Astrocyte of the spinal cord (primary cell): Measurements from ENCODE around the gene HEPH.
"Not testable (repeated sequence)": the region's sequence is repeated elsewhere in the genome, so short reads cannot be mapped to it uniquely, and the experiment has no call there.

ENCODE experiments used
- DNase-seq: peaks from one replicate; pipeline ENCODE4 v3.0.0; 2011; ENCODE audit warnings: low read depth, low spot score
- H3K4me3 ChIP-seq: 2 replicates; pipeline ENCODE4 v1.5.1; 2011; ENCODE audit warnings: low read depth, mild to moderate bottlenecking, low read length, moderate library complexity
- in situ Hi-C: cut with HindIII; loops from 2 replicates; pipeline ENCODE4 v1.10.0; 2017; ENCODE audit warnings: low sequenced_read_pairs
- TF ChIP-seq, protein P1 (sequence below): IDR thresholded peaks from 2 replicates; pipeline ENCODE4 v1.5.1; 2012; ENCODE audit warnings: low read depth, mild to moderate bottlenecking, low read length, inconsistent platforms

The HEPH gene

GRCh38 chrX:66200855-66201795, 37.1 kb downstream of the HEPH start:
- TF ChIP-seq, protein P1, sequence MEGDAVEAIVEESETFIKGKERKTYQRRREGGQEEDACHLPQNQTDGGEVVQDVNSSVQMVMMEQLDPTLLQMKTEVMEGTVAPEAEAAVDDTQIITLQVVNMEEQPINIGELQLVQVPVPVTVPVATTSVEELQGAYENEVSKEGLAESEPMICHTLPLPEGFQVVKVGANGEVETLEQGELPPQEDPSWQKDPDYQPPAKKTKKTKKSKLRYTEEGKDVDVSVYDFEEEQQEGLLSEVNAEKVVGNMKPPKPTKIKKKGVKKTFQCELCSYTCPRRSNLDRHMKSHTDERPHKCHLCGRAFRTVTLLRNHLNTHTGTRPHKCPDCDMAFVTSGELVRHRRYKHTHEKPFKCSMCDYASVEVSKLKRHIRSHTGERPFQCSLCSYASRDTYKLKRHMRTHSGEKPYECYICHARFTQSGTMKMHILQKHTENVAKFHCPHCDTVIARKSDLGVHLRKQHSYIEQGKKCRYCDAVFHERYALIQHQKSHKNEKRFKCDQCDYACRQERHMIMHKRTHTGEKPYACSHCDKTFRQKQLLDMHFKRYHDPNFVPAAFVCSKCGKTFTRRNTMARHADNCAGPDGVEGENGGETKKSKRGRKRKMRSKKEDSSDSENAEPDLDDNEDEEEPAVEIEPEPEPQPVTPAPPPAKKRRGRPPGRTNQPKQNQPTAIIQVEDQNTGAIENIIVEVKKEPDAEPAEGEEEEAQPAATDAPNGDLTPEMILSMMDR, result peak; percentile 27
- DNase-seq, result peak; percentile 7

GRCh38 chrX:66203114-66203513, 39.1 kb downstream of the HEPH start:
- in situ Hi-C loops, result no loop called here
- H3K4me3 ChIP-seq, result no peak overlapping the region
- TF ChIP-seq, protein P1, result no peak
- DNase-seq, result no peak

More at GRCh38 chrX:66200855-66201795, 37.1 kb downstream of the HEPH start:
- no peak overlapping the region for H3K4me3 ChIP-seq
- in situ Hi-C loops, result no loop called here

DNA sequence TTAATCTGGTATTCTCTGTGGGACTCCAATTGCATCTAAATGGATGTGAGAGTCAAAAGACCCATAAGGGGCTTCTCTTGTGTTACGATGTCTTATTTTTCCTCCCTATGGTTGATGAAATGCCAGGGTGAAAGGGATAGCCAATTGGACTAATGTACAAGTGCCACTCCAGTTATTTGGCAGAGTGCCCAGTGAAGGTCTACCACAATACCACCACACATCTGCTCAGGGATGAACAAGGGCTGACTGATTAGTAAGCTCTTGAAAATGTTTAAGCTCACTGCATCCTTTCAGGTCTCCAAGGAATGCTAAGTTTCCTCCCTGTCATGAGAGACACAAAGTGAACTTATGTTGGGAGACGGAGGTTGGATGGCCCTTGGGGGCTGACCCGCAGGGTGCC, 57.8 kb downstream of the HEPH start:
- in situ Hi-C loops, result no loop called here
- TF ChIP-seq, protein P1, result no peak
- no peak for DNase-seq
- no peak overlapping the region for H3K4me3 ChIP-seq

DNA sequence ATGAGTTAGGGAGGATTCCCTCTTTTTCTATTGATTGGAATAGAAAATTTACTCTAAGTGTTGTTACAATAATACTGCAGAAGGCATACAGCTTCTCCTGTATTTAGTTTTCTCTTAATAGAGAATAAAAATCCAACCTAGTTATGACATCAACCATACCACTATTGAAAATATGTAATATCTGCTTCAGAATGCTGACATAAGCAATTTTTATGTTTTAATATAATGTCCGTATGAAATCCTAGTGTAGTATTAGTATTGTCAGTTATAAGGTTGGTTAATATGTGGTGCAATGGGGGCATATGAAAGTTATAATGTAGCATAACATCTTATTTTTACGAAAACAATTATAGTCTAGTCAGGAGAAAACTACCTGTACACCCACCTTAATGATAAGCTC, 68.2 kb downstream of the HEPH start:
- TF ChIP-seq, protein P1, result no peak
- no peak for DNase-seq
- in situ Hi-C loops, result no loop called here
- no peak overlapping the region for H3K4me3 ChIP-seq

DNA sequence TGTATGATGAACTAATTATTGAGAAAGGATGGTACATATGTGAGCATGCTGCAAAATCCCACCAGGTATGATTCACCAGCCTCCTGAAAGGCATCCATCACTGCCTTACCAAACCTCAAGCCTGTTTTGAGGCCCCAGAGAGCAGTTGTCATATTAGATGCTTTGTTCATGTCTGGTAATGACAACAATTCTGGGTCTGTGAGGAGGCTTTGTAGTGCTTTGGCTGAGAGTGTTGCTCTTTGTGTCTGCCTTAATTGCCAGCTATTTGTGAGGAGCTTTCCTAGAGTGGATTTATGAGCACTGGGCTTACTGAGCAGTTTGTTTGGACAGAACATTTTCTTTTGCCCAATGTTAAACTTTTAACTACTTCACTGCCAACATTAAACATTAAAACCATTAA, 69.2 kb downstream of the HEPH start:
- in situ Hi-C loops, result no loop called here
- TF ChIP-seq, protein P1, result no peak
- H3K4me3 ChIP-seq, result no peak overlapping the region
- no peak for DNase-seq

GRCh38 chrX:66233904-66234303, 69.9 kb downstream of the HEPH start:
- in situ Hi-C loops, H3K4me3 ChIP-seq, DNase-seq: not testable (repeated sequence)

GRCh38 chrX:66255359-66255967, 91.4 kb downstream of the HEPH start:
- TF ChIP-seq, protein P1, result no peak
- no peak overlapping the region for H3K4me3 ChIP-seq
- in situ Hi-C loops, result no loop called here
- no peak for DNase-seq
